Kidney epithelial cell (primary cell): ENCODE results near the gene LRRC42. TPM values are rescaled to one million over a fixed set of nuclear protein-coding genes. Genes with fewer than 3 reads are reported as not detected.
A peak's percentile ranks its signal among the peaks of the same experiment; 100 is the strongest.

ENCODE experiments used
- DNase-seq: peaks from one replicate; pipeline ENCODE4 v3.0.0-alpha.2; 2010; ENCODE audit warnings: low read depth
- H3K27me3 ChIP-seq: 2 replicates; pipeline ENCODE4 v1.6.0; 2011; ENCODE audit warnings: low read length; ENCODE audit not compliant: control insufficient read depth, insufficient read depth
- H3K36me3 ChIP-seq: 2 replicates; pipeline ENCODE4 v1.5.1; 2011; ENCODE audit warnings: low read length; ENCODE audit not compliant: control insufficient read depth, insufficient read depth
- H3K4me3 ChIP-seq: 2 replicates; pipeline ENCODE4 v1.5.1; 2011; ENCODE audit warnings: low read depth, mild to moderate bottlenecking, control low read depth, low read length
- CTCF ChIP-seq: IDR thresholded peaks from 2 replicates; pipeline ENCODE4 v1.5.1; 2011; ENCODE audit warnings: mild to moderate bottlenecking, moderate library complexity, low read length, control low read depth, inconsistent platforms; ENCODE audit not compliant: insufficient read depth, poor library complexity, severe bottlenecking
- total RNA-seq: library from RNA; depleted of rRNA; stranded (reverse); fragments of >200 nt; gene quantifications from 2 replicates; pipeline ENCODE4 v1.2.3, GENCODE V29; 2015

Gene LRRC42
- total RNA-seq, 1 donor from 2014 or later: 45.7 TPM

- no peak for TF ChIP-seq CTCF
- H3K36me3 ChIP-seq: no peaks in the 10 kb centered on the region
- peaks cover 49% of the 10 kb centered on the region for H3K27me3 ChIP-seq
- no peak overlapping the region for H3K4me3 ChIP-seq
- DNase-seq: no peak
Observed at GRCh38 chr1:54012863-54013262, 66.7 kb downstream of the LRRC42 start.

- no peak for TF ChIP-seq CTCF
- no peak for DNase-seq
- H3K27me3 ChIP-seq: peaks cover 53% of the 10 kb centered on the region
- H3K4me3 ChIP-seq: no peak overlapping the region
- no peaks in the 10 kb centered on the region for H3K36me3 ChIP-seq
Observed at GRCh38 chr1:54013393-54014008, 67.4 kb downstream of the LRRC42 start.

- no peak overlapping the region for H3K4me3 ChIP-seq
- TF ChIP-seq CTCF: no peak
- H3K27me3 ChIP-seq: peaks cover 52% of the 10 kb centered on the region
- H3K36me3 ChIP-seq: no peaks in the 10 kb centered on the region
- DNase-seq: no peak
Observed at GRCh38 chr1:54014009-54014629, 68.0 kb downstream of the LRRC42 start.

GRCh38 chr1:54016343-54017282, 70.5 kb downstream of the LRRC42 start:
- Histone ChIP-seq H3K36me3 (no peaks in the 10 kb centered on the region), H3K27me3 (peaks cover 36% of the 10 kb centered on the region), H3K4me3 (no peak overlapping the region)
- TF ChIP-seq CTCF: no peak
- DNase-seq: peak; percentile 31

Other genes with a start within 250 kb of the LRRC42 start
- gene GLIS1, start 207.2 kb upstream of the LRRC42 start, total RNA-seq: 0.63 and 0.75 TPM in 2 replicates
- 22.8 and 24.6 TPM in 2 replicates for gene NDC1, start 108.1 kb upstream of the LRRC42 start, total RNA-seq
- 40.5 and 42.7 TPM in 2 replicates for gene YIPF1, start 56.6 kb upstream of the LRRC42 start, total RNA-seq
- gene DIO1, start 52.2 kb upstream of the LRRC42 start, total RNA-seq: not detected in 2 replicates
- 9.5 and 11.5 TPM in 2 replicates for gene IFT25, start 651 bp upstream of the LRRC42 start, total RNA-seq
- gene LDLRAD1, start 71.8 kb downstream of the LRRC42 start, total RNA-seq: not detected in 2 replicates
- gene TMEM59, start 106.9 kb downstream of the LRRC42 start, total RNA-seq: 126 and 138 TPM in 2 replicates
- gene TCEANC2, start 107.3 kb downstream of the LRRC42 start, total RNA-seq: 2.5 and 3.6 TPM in 2 replicates
- gene CDCP2, start 206.7 kb downstream of the LRRC42 start, total RNA-seq: not detected in 2 replicates